Retinal pigment epithelial cell (primary cell): ENCODE data around the gene PLA2G4F.

Experiments used
- DNase-seq: peaks from one replicate; pipeline ENCODE4 v3.0.0-alpha.2; 2010; ENCODE audit warnings: low read depth
- H3K4me3 ChIP-seq: 2 replicates; pipeline ENCODE4 v1.5.1; 2011; ENCODE audit warnings: mild to moderate bottlenecking, low read length, control low read depth, moderate library complexity
- CTCF ChIP-seq: conservative IDR thresholded peaks from 2 replicates; pipeline ENCODE4 v1.5.1; 2011; ENCODE audit warnings: low read depth, low read length, control low read depth, inconsistent platforms

The PLA2G4F gene

GRCh38 chr15:42133886-42134502, 22.4 kb downstream of the PLA2G4F start:
- TF ChIP-seq CTCF, result peak; percentile 81
- no peak for DNase-seq
- H3K4me3 ChIP-seq, result no peak overlapping the region

- TF ChIP-seq CTCF, result no peak
- DNase-seq, result no peak
Measured at GRCh38 chr15:42133356-42133755, 23.1 kb downstream of the PLA2G4F start.

GRCh38 chr15:42131826-42132806, 24.3 kb downstream of the PLA2G4F start:
- H3K4me3 ChIP-seq, result no peak overlapping the region
- TF ChIP-seq CTCF, result no peak
- no peak for DNase-seq

More at GRCh38 chr15:42133356-42133755, 23.1 kb downstream of the PLA2G4F start:
- H3K4me3 ChIP-seq, result no peak overlapping the region

- no peak for DNase-seq
- no peak for TF ChIP-seq CTCF
Measured at GRCh38 chr15:42131006-42131405, 25.4 kb downstream of the PLA2G4F start.

GRCh38 chr15:42130246-42130986, 26.0 kb downstream of the PLA2G4F start:
- no peak overlapping the region for H3K4me3 ChIP-seq
- DNase-seq, result no peak
- TF ChIP-seq CTCF, result no peak

More at GRCh38 chr15:42131006-42131405, 25.4 kb downstream of the PLA2G4F start:
- no peak overlapping the region for H3K4me3 ChIP-seq

GRCh38 chr15:42129364-42129763, 27.1 kb downstream of the PLA2G4F start:
- no peak for TF ChIP-seq CTCF
- no peak overlapping the region for H3K4me3 ChIP-seq
- DNase-seq, result no peak
